CMK (cell line): Measurements from ENCODE around the gene ACYP2.
A peak's percentile ranks its signal among the peaks of the same experiment; 100 is the strongest.
"Not testable (repeated sequence)": the region's sequence is repeated elsewhere in the genome, so short reads cannot be mapped to it uniquely, and the experiment has no call there.

Experiments used
- DNase-seq: peaks from one replicate; pipeline ENCODE4 v3.0.0-alpha.2; 2010; ENCODE audit warnings: low read depth

Gene ACYP2

GRCh38 chr2:54099370-54099769 lies 16.0 kb upstream of the ACYP2 start:
- DNase-seq = no peak

GRCh38 chr2:54099829-54100585 lies 15.4 kb upstream of the ACYP2 start:
- no peak for DNase-seq

- no peak for DNase-seq
Measured at GRCh38 chr2:54100772-54101171, 14.6 kb upstream of the ACYP2 start.

GRCh38 chr2:54103454-54104314 lies 11.7 kb upstream of the ACYP2 start:
- DNase-seq = peak; percentile 41

GRCh38 chr2:54106631-54107454 lies 8.6 kb upstream of the ACYP2 start:
- DNase-seq = peak; percentile 17

- no peak for DNase-seq
Measured at GRCh38 chr2:54107455-54107764, 8.0 kb upstream of the ACYP2 start.

- DNase-seq = no peak
Measured at GRCh38 chr2:54107903-54108615, 7.4 kb upstream of the ACYP2 start.

- DNase-seq = no peak
Measured at GRCh38 chr2:54109848-54110247, 5.6 kb upstream of the ACYP2 start.

GRCh38 chr2:54114479-54114878 lies 936 bp upstream of the ACYP2 start:
- DNase-seq = not testable (repeated sequence)

GRCh38 chr2:54114936-54115283 lies 505 bp upstream of the ACYP2 start:
- no peak for DNase-seq

- not testable (repeated sequence) for DNase-seq
Measured at GRCh38 chr2:54116598-54116997, 1.2 kb downstream of the ACYP2 start.

GRCh38 chr2:54120950-54121349 lies 5.5 kb downstream of the ACYP2 start:
- no peak for DNase-seq

- DNase-seq = no peak
Measured at GRCh38 chr2:54122171-54122935, 6.9 kb downstream of the ACYP2 start.

GRCh38 chr2:54122939-54123338 lies 7.5 kb downstream of the ACYP2 start:
- no peak for DNase-seq

- not testable (repeated sequence) for DNase-seq
Measured at GRCh38 chr2:54127174-54127573, 11.8 kb downstream of the ACYP2 start.

GRCh38 chr2:54133056-54133455 lies 17.6 kb downstream of the ACYP2 start:
- DNase-seq = no peak

- no peak for DNase-seq
Measured at GRCh38 chr2:54139210-54139609, 23.8 kb downstream of the ACYP2 start.

GRCh38 chr2:54143780-54144179 lies 28.4 kb downstream of the ACYP2 start:
- no peak for DNase-seq

- no peak for DNase-seq
Measured at GRCh38 chr2:54148391-54148790, 33.0 kb downstream of the ACYP2 start.

- no peak for DNase-seq
Measured at GRCh38 chr2:54149638-54150441, 34.4 kb downstream of the ACYP2 start.
